ENCODE data around the gene LRP5. TPM values are rescaled to one million over a fixed set of nuclear protein-coding genes. Genes with fewer than 3 reads are reported as not detected.

LRP5 gene
- polyA plus RNA-seq, 3 donors, result 0.23 to 0.29 TPM; not detected in 1

GRCh38 chr11:68469122-68469521, 156.7 kb downstream of the LRP5 start:
- Histone ChIP-seq H3K27ac (ENCODE audit: low read depth in 1 of 2, low read length in 2 of 2) (no peak overlapping the region), H3K79me2 (ENCODE audit: insufficient read depth, low read length) (peaks cover 99% of the 10 kb centered on the region), H3K9me3 (replicated peaks in 1 of 2; ENCODE audit: control insufficient read depth in 1 of 2, insufficient read depth in 1 of 2, low read length in 2 of 2) (no peaks in the 10 kb centered on the region), H3K27me3 (ENCODE audit: control insufficient read depth in 2 of 2, insufficient read depth in 2 of 2, low read length in 2 of 2) (no peaks in the 10 kb centered on the region), H2AFZ (ENCODE audit: insufficient read depth, low read depth, low read length, poor library complexity, severe bottlenecking) (no peak overlapping the region), H3K36me3 (replicated peaks in 1 of 2; ENCODE audit: control insufficient read depth in 1 of 2, insufficient read depth in 2 of 2, low read length in 2 of 2) (peaks cover 0 to 9% of the 10 kb centered on the region in 2 donors), H3K4me1 (ENCODE audit: control insufficient read depth in 1 of 2, insufficient read depth in 2 of 2, low read length in 2 of 2) (peaks cover 49 to 58% of the 10 kb centered on the region in 2 donors), H3K9ac (ENCODE audit: insufficient read depth, low read length, poor library complexity, severe bottlenecking) (no peak overlapping the region), H3K4me2 (replicated peaks; ENCODE audit: extremely low read depth, low read length, poor library complexity, severe bottlenecking) (no peak overlapping the region), H4K20me1 (ENCODE audit: insufficient read depth, low read length) (peaks cover 100% of the 10 kb centered on the region), H3K4me3 (replicated peaks in 1 of 3; ENCODE audit: low read depth in 2 of 3, low read length in 3 of 3) (no peak overlapping the region)
- WGBS (ENCODE audit: insufficient coverage), result no CpG with 5 or more reads among the region's 2 CpGs
- no peak overlapping the region for H3K4me3 Mint-ChIP-seq
- no peaks in the 10 kb centered on the region for H3K27me3 Mint-ChIP-seq (ENCODE audit: low read depth in 3 of 3)
- no peak for DNase-seq
- no peak for TF ChIP-seq CTCF (IDR thresholded peaks at IDR 0.05)
- H3K4me1 Mint-ChIP-seq, result peaks cover 84% of the 10 kb centered on the region
- no peaks in the 10 kb centered on the region for H3K9me3 Mint-ChIP-seq
- intact Hi-C loops (cut with micrococcal nuclease), result no loop called here
- H3K36me3 Mint-ChIP-seq, result peaks cover 8 to 25% of the 10 kb centered on the region in 2 donors
- peak overlapping the region in 1 of 7 donors; percentile 7 for H3K27ac Mint-ChIP-seq

- Histone ChIP-seq H3K27me3 (ENCODE audit: control insufficient read depth in 2 of 2, insufficient read depth in 2 of 2, low read length in 2 of 2) (no peaks in the 10 kb centered on the region), H3K9me3 (replicated peaks in 1 of 2; ENCODE audit: control insufficient read depth in 1 of 2, insufficient read depth in 1 of 2, low read length in 2 of 2) (no peaks in the 10 kb centered on the region), H3K4me1 (ENCODE audit: control insufficient read depth in 1 of 2, insufficient read depth in 2 of 2, low read length in 2 of 2) (peaks cover 49 to 58% of the 10 kb centered on the region in 2 donors), H3K79me2 (ENCODE audit: insufficient read depth, low read length) (peaks cover 99% of the 10 kb centered on the region), H3K36me3 (replicated peaks in 1 of 2; ENCODE audit: control insufficient read depth in 1 of 2, insufficient read depth in 2 of 2, low read length in 2 of 2) (peaks cover 0 to 9% of the 10 kb centered on the region in 2 donors), H3K27ac (ENCODE audit: low read depth in 1 of 2, low read length in 2 of 2) (no peak overlapping the region), H3K9ac (ENCODE audit: insufficient read depth, low read length, poor library complexity, severe bottlenecking) (no peak overlapping the region), H3K4me2 (replicated peaks; ENCODE audit: extremely low read depth, low read length, poor library complexity, severe bottlenecking) (no peak overlapping the region), H3K4me3 (replicated peaks in 1 of 3; ENCODE audit: low read depth in 2 of 3, low read length in 3 of 3) (no peak overlapping the region), H2AFZ (ENCODE audit: insufficient read depth, low read depth, low read length, poor library complexity, severe bottlenecking) (no peak overlapping the region), H4K20me1 (ENCODE audit: insufficient read depth, low read length) (peaks cover 100% of the 10 kb centered on the region)
- DNase-seq, result no peak
- peak overlapping the region in 1 of 7 donors; percentile 12 for H3K27ac Mint-ChIP-seq
- intact Hi-C loops (cut with micrococcal nuclease), result no loop called here
- H3K4me3 Mint-ChIP-seq, result no peak overlapping the region
- no peak for TF ChIP-seq CTCF (IDR thresholded peaks at IDR 0.05)
- H3K9me3 Mint-ChIP-seq, result no peaks in the 10 kb centered on the region
- peaks cover 81% of the 10 kb centered on the region for H3K4me1 Mint-ChIP-seq
- H3K27me3 Mint-ChIP-seq (ENCODE audit: low read depth in 3 of 3), result no peaks in the 10 kb centered on the region
- peaks cover 8 to 25% of the 10 kb centered on the region in 2 donors for H3K36me3 Mint-ChIP-seq
- no CpG with 5 or more reads among the region's 1 CpG for WGBS (ENCODE audit: insufficient coverage)
These were observed 157.3 kb downstream of the LRP5 start for GRCh38 chr11:68469642-68470041.

All from CD14-positive monocyte (primary cell).